Stimulated activated CD8-positive, alpha-beta memory T cell treated with anti-CD3 and anti-CD28 coated beads, Interleukin-12 subunit alpha, Interleukin-12 subunit beta, amount 100 ng/mL, for 24 hours (primary cell): ENCODE results near the gene DAGLB.

Experiments
- DNase-seq: peaks from one replicate; pipeline ENCODE4 v3.0.0-alpha.2; 2020; ENCODE audit errors: extremely low read depth

Gene DAGLB

GRCh38 chr7:6365451-6365850 is 82.3 kb downstream of the DAGLB start:
- DNase-seq = no peak

GRCh38 chr7:6360841-6361240 is 86.9 kb downstream of the DAGLB start:
- DNase-seq = no peak

GRCh38 chr7:6359734-6360133 is 88.0 kb downstream of the DAGLB start:
- DNase-seq = no peak
